ENCODE data around the gene CELSR1. TPM values are rescaled to one million over a fixed set of nuclear protein-coding genes. Genes with fewer than 3 reads are reported as not detected.
A peak's percentile ranks its signal among the peaks of the same experiment; 100 is the strongest.

Gene CELSR1
- total RNA-seq, 1 experiment from 2014 or later, result 22.6 TPM

GRCh38 chr22:46463435-46464227, 73.8 kb downstream of the CELSR1 start:
- Histone ChIP-seq H3K27me3 (ENCODE audit: insufficient read depth, low read length) (no peaks in the 10 kb centered on the region), H4K20me1 (ENCODE audit: control insufficient read depth, insufficient read depth, insufficient read length) (no peaks in the 10 kb centered on the region), H2BK5ac (ENCODE audit: insufficient read length, low read length) (no peak overlapping the region), H3K4me1 (ENCODE audit: insufficient read depth, low read length) (no peaks in the 10 kb centered on the region), H2BK20ac (ENCODE audit: low read depth, low read length, poor library complexity, severe bottlenecking) (no peak overlapping the region), H2BK120ac (ENCODE audit: low read depth, low read length, poor library complexity, severe bottlenecking) (no peak overlapping the region), H4K8ac (replicated peaks; ENCODE audit: insufficient read length, low read depth, low read length) (no peak overlapping the region), H3K23ac (ENCODE audit: insufficient read length, low read depth, low read length) (no peak overlapping the region), H3K4me2 (ENCODE audit: insufficient read depth, insufficient read length, low read length) (no peak overlapping the region), H3K79me1 (ENCODE audit: insufficient read depth, low read depth, low read length, poor library complexity, severe bottlenecking) (no peaks in the 10 kb centered on the region), H3K56ac (ENCODE audit: insufficient read length, low read depth, low read length) (no peak overlapping the region), H3K23me2 (ENCODE audit: insufficient read length, low read depth, low read length, poor library complexity, severe bottlenecking) (no peaks in the 10 kb centered on the region), H3K18ac (ENCODE audit: insufficient read length, low read depth, low read length) (no peak overlapping the region), H3K27ac (ENCODE audit: insufficient read length, low read depth, low read length) (no peak overlapping the region), H3K79me2 (ENCODE audit: insufficient read depth, low read length) (no peaks in the 10 kb centered on the region), H3K9ac (ENCODE audit: extremely low read depth, insufficient read length, low read length) (no peak overlapping the region), H2BK15ac (ENCODE audit: low read depth, low read length) (no peak overlapping the region), H4K5ac (ENCODE audit: insufficient read length, low read depth, low read length) (no peak overlapping the region), H2AFZ (ENCODE audit: low read length) (no peak overlapping the region), H2AK5ac (ENCODE audit: insufficient read length, low read length) (no peak overlapping the region), H4K91ac (ENCODE audit: insufficient read length, low read depth, low read length) (no peak overlapping the region), H2BK12ac (ENCODE audit: insufficient read length, low read depth, low read length) (no peak overlapping the region), H3K14ac (ENCODE audit: insufficient read depth, low read length) (no peak overlapping the region), H3K9me3 (ENCODE audit: control insufficient read depth, low read depth, low read length) (no peaks in the 10 kb centered on the region), H3K4ac (ENCODE audit: low read depth, low read length) (no peak overlapping the region), H3T11ph (ENCODE audit: low read length) (no peak overlapping the region)
- Mint-ChIP-seq H3K36me3 (ENCODE audit: insufficient read depth in 1 of 3, low read depth in 3 of 3) (peaks cover 0 to 17% (median 14%) of the 10 kb centered on the region in 3 experiments; a peak in 5 of 7 replicates), H3K4me3 (no peak overlapping the region), H3K27ac (peak overlapping the region in 1 of 3 experiments; percentile 55; a peak in 1 of 7 replicates), H3K9me3 (no peaks in the 10 kb centered on the region; a peak in 1 of 5 replicates), H3K4me1 (peaks cover 4 to 11% of the 10 kb centered on the region in 2 experiments; a peak in 2 of 4 replicates), H3K27me3 (ENCODE audit: low read depth) (no peaks in the 10 kb centered on the region)
- no peak for TF ChIP-seq CTCF (conservative IDR thresholded peaks at IDR 0.05)
- no peak for DNase-seq
- no CpG with 5 or more reads among the region's 70 CpGs for WGBS (ENCODE audit: extremely low coverage, insufficient read length, low lambda C conversion rate)

All from H9 (cell line).